22Rv1 (cell line): ENCODE measurements around the gene ICE2.

Experiments used
- H3K27ac ChIP-seq: fragments of 450-650 bp; 2 replicates; pipeline ENCODE4 v1.5.1; 2017
- ZFX ChIP-seq: fragments of 450-650 bp; IDR thresholded peaks from 2 replicates; pipeline ENCODE4 v1.6.1; 2017; ENCODE audit warnings: antibody characterized with exemption, borderline replicate concordance
- TF ChIP-seq, protein P1 (sequence below): fragments of 450-650 bp; IDR thresholded peaks from 2 replicates; pipeline ENCODE4 v1.5.1; 2017; ENCODE audit warnings: mild to moderate bottlenecking

The ICE2 gene

DNA sequence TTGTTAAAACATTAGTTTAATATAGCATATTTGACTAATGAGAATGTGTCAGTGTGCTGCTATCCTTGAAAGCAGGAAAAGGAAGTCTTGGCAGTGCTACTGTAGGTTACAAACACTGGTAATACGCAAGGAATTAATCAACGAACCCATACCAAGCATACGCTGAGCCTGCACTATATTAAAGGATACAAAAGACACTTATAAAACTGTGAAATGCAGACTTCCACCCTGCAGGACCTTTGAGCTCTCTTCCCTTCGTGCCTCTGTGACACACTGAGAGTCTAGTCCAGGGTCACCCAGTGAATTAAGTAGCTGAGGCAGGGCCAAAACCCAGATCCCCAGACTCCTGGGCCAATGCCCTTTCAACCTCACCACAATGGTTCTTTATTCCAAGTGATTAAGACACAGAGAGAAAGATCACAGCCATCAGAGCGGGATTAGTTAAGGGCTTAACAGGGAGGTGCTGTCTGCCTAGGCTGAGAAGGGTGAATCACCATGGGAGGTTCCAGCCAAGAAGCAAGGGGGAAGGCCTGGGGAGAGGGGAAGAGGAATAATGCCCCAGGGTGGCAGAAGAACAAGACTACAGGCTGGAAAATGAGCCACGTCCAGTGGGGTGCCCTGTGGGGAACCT lies 88.0 kb downstream of the ICE2 start:
- H3K27ac ChIP-seq = no peak overlapping the region
- TF ChIP-seq, protein P1, sequence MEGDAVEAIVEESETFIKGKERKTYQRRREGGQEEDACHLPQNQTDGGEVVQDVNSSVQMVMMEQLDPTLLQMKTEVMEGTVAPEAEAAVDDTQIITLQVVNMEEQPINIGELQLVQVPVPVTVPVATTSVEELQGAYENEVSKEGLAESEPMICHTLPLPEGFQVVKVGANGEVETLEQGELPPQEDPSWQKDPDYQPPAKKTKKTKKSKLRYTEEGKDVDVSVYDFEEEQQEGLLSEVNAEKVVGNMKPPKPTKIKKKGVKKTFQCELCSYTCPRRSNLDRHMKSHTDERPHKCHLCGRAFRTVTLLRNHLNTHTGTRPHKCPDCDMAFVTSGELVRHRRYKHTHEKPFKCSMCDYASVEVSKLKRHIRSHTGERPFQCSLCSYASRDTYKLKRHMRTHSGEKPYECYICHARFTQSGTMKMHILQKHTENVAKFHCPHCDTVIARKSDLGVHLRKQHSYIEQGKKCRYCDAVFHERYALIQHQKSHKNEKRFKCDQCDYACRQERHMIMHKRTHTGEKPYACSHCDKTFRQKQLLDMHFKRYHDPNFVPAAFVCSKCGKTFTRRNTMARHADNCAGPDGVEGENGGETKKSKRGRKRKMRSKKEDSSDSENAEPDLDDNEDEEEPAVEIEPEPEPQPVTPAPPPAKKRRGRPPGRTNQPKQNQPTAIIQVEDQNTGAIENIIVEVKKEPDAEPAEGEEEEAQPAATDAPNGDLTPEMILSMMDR = no peak
- no peak for TF ChIP-seq ZFX

DNA sequence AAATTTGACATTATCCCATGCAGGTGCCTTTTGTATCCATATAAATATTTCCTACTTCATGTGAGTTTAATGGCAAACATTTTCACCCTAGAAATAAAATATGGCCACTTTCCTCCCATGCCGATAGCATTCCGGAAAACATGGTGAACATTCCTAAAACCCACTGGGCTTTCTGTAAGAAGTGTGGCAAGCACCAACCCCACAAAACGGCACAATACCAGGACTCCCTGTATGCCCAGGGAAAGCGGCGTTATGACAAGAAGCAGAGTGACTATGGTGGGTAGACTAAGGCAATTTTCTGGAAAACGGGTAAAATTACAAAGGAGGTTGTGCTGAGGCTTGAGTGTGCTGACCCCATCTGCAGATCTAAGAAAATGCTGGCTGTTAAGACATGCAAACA lies 88.7 kb downstream of the ICE2 start:
- TF ChIP-seq ZFX = no peak
- TF ChIP-seq, protein P1 = no peak
- H3K27ac ChIP-seq = no peak overlapping the region

DNA sequence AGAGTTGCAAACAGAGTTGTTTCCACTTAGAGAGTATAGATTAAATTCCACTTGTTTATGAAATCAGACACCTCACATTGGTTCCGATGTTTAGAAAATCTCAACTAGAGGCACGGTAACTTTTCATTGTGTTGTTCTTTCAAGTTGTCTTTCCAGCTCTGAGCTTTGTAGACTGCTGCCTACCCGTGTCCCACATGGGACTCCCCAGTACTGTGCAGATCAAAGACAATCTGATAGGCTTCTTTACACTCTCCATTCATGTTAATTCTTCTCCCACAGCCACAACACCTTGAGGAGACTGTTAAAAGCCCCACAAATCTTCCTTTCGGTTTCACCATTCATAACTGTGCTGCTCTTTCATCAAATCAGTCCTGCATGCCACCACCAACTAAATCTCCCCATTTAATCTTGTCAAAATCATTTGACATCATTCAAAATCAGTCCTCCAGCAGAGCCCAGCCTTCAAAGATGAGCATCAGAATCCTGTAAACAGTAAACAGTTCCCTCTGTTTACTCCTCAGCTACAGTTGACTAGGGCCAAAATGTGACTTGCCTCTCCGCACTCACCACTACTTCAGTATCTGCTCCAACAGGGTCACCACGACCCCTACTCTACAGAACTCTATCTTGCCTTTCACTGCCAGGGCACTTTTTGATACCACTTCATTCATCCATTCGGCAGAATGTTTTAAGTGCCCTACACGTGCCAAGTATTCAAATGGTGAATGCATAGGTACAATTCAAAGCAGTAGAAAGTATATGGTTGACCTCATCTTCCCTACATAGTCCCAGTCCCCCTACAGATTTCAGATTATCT lies 89.5 kb downstream of the ICE2 start:
- no peak overlapping the region for H3K27ac ChIP-seq
- TF ChIP-seq, protein P1 = no peak
- no peak for TF ChIP-seq ZFX

DNA sequence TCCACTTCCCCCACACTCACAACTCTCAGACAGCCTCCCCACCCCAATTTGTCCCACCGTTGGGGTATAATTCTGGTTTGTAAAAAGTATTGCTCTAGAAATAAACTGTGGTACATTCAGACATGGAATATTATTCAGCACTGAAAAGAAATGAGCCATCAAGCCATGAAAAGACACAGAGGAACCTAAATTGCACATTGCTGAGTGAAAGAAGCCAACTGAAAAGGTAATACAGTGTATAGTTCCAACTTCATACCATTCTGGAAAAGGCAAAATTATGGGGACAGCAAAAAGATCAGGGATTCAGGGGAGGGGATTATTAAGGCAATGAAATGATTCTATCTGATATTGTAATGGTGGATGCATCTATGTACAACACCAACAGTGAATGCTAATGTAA lies 91.6 kb downstream of the ICE2 start:
- H3K27ac ChIP-seq = no peak overlapping the region
- TF ChIP-seq, protein P1 = no peak
- no peak for TF ChIP-seq ZFX

DNA sequence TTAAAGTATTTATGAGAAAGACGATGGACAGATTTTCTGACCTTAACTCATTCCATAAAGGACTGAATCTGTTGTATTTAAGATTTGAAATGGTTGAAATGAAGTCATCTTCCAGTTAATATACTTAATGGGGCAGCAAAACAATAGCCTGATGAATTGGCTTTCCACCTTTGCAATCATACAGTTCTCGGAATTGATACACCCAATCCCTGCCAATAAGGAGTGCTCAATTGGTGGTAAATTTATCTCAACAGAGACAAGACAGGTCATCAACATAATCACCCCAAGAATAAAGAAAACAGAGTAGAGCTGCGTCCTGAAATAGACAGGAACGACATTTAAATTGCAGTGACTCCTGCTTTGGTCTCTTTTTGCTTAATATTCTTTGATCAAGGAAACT lies 92.3 kb downstream of the ICE2 start:
- no peak overlapping the region for H3K27ac ChIP-seq
- TF ChIP-seq ZFX = no peak
- TF ChIP-seq, protein P1 = no peak

DNA sequence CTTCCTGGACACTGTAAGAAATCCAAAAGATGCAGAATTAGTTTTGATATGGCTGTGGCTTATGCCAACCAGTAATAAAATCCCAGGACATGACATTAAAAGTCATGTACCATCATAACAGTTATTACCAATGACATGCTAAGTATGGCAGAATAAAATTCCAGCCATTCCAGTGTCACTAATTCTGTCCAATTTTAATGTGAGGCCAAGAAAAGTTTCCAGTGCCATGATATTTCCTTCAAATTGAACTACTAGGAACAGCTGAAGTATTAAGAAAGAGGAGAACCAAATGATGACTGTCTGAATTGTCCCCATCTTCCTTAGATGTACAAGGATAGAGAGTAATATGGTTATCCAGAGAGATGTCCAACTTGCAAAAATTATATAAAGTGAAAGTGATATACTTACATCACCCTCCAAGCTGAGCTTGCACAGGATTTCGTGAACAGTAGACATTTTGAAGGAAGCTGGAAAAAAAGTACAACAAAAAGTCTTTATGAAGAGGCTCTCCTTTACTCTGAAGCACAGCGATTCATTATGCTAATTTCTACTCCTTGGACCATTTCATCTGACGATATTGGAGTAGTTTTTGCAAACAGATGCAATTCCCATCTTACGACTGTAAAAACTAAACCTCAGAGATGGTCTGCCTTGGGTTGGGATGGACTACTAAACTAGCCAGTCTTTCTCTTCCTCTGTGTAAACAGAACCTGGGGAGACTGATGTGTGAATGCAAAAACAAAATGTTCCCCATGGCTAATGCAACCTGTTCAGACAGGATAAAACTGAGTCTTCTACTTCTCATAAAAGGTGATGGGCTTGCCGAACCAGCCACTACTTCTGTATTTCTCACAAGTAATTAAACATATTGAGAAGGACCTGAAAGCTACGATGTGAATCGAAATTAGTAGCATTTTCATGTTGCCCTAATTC lies 93.1 kb downstream of the ICE2 start:
- H3K27ac ChIP-seq = no peak overlapping the region
- TF ChIP-seq ZFX = no peak
- TF ChIP-seq, protein P1 = no peak
